ENCODE data around the gene ZCCHC24.

ZCCHC24 gene

DNA sequence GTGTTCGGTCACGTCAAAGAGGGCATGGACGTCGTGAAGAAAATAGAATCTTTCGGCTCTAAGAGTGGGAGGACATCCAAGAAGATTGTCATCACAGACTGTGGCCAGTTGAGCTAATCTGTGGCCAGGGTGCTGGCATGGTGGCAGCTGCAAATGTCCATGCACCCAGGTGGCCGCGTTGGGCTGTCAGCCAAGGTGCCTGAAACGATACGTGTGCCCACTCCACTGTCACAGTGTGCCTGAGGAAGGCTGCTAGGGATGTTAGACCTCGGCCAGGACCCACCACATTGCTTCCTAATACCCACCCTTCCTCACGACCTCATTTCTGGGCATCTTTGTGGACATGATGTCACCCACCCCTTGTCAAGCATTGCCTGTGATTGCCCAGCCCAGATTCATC is 91.7 kb downstream of the ZCCHC24 start:
- Histone ChIP-seq H3K27ac (peak overlapping the region; percentile 82), H3K4me3 (ENCODE audit: low read depth in 1 of 2, low read length in 1 of 2) (no peak overlapping the region)
- TF ChIP-seq CTCF (IDR thresholded peaks at IDR 0.05): no peak

DNA sequence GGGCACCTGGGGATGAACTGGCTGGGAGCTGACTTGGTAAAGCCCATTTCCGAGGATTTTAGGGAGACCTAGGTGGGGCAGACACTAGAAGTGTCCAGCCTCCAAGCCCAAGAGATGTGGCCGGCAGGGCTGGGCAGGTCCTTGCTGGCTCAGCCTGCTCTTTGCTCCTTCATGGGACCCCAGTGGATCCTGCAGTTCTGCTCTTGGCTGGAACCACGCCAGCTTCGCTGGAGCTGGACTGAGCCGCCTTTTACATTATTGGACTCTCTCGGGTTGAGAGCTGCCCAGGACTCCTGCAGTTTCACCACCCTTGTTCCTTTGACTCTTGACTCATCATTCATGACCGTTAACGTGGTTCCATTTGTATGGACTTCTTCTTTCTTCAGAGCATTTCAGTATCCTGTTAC is 92.4 kb downstream of the ZCCHC24 start:
- Histone ChIP-seq H3K9me3 (no peaks in the 10 kb centered on the region), H3K27me3 (no peaks in the 10 kb centered on the region), H3K4me3 (ENCODE audit: low read depth in 1 of 2, low read length in 1 of 2) (peak overlapping the region in 1 of 2 experiments; percentile 19), H3K27ac (peak overlapping the region; percentile 82), H3K36me3 (peaks cover 73% of the 10 kb centered on the region), H3K4me1 (ENCODE audit: control insufficient read depth in 1 of 2, insufficient read depth in 1 of 2, low read depth in 1 of 2, low read length in 1 of 2) (peaks cover 75 to 88% of the 10 kb centered on the region in 2 experiments)
- no peak for TF ChIP-seq CTCF (IDR thresholded peaks at IDR 0.05)

More for the DNA sequence above, 91.7 kb downstream of the ZCCHC24 start:
- Histone ChIP-seq H3K27me3 (no peaks in the 10 kb centered on the region), H3K9me3 (no peaks in the 10 kb centered on the region), H3K4me1 (ENCODE audit: control insufficient read depth in 1 of 2, insufficient read depth in 1 of 2, low read depth in 1 of 2, low read length in 1 of 2) (peaks cover 68 to 80% of the 10 kb centered on the region in 2 experiments), H3K36me3 (peaks cover 70% of the 10 kb centered on the region)

- Histone ChIP-seq H3K4me3 (ENCODE audit: low read depth in 1 of 2, low read length in 1 of 2) (peak overlapping the region in 1 of 2 experiments; percentile 19), H3K9me3 (no peaks in the 10 kb centered on the region), H3K4me1 (ENCODE audit: control insufficient read depth in 1 of 2, insufficient read depth in 1 of 2, low read depth in 1 of 2, low read length in 1 of 2) (peaks cover 75 to 93% of the 10 kb centered on the region in 2 experiments), H3K36me3 (peaks cover 73% of the 10 kb centered on the region), H3K27me3 (no peaks in the 10 kb centered on the region), H3K27ac (peak overlapping the region; percentile 82)
- no peak for TF ChIP-seq CTCF (IDR thresholded peaks at IDR 0.05)
Measured at GRCh38 chr10:79352035-79352877, 93.2 kb downstream of the ZCCHC24 start.

GRCh38 chr10:79351332-79351731 is 94.1 kb downstream of the ZCCHC24 start:
- TF ChIP-seq CTCF (IDR thresholded peaks at IDR 0.05): no peak
- Histone ChIP-seq H3K36me3 (peaks cover 73% of the 10 kb centered on the region), H3K27ac (peak overlapping the region; percentile 82), H3K4me1 (ENCODE audit: control insufficient read depth in 1 of 2, insufficient read depth in 1 of 2, low read depth in 1 of 2, low read length in 1 of 2) (peaks cover 76 to 94% of the 10 kb centered on the region in 2 experiments), H3K27me3 (no peaks in the 10 kb centered on the region), H3K4me3 (ENCODE audit: low read depth in 1 of 2, low read length in 1 of 2) (no peak overlapping the region), H3K9me3 (no peaks in the 10 kb centered on the region)

DNA sequence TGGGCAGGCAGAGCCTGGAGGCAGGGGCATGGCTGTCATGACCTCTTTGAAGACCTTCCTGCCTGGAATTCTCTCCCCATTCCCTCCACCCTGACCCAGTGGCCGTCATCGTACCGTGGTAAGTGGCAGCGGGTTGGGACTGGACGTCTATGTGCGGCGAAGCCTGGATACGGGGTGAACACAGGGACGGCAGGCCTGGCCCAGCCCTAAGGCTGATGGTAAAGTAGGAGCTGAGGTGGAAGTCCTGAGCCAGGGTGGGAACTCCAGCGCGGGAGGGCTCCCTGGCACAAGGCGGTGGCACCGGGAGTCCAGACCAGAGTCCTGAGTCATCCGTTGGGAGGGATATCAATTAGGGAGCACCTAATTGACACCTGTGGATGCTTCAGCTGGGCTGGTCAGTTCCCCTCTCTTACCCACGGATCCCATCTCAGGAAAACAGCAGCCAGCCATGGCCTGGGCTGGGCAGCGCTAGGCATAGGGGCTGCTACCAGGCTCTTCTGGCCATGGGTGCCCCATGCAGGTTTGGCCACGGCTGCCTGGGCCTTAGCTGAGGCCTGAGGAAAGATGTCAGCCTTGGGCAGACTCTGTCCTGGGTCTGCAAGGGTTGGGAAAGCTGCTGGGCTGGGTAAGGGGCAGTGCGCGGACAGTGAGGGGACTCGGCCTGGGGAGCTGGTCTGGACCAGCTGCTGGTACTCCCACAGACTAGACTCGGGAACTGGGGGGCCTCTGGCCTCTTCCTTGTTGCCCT is 94.8 kb downstream of the ZCCHC24 start:
- Histone ChIP-seq H3K4me1 (ENCODE audit: control insufficient read depth in 1 of 2, insufficient read depth in 1 of 2, low read depth in 1 of 2, low read length in 1 of 2) (peaks cover 76 to 94% of the 10 kb centered on the region in 2 experiments), H3K27ac (peak overlapping the region; percentile 100), H3K36me3 (peaks cover 71% of the 10 kb centered on the region), H3K9me3 (no peaks in the 10 kb centered on the region), H3K27me3 (no peaks in the 10 kb centered on the region), H3K4me3 (ENCODE audit: low read depth in 1 of 2, low read length in 1 of 2) (no peak overlapping the region)
- TF ChIP-seq CTCF (IDR thresholded peaks at IDR 0.05): no peak
